ENCODE results near the gene KCTD11. TPM values are rescaled to one million over a fixed set of nuclear protein-coding genes. Genes with fewer than 3 reads are reported as not detected.

The KCTD11 gene
- total RNA-seq, 1 experiment from 2014 or later: 5.4 TPM

DNA sequence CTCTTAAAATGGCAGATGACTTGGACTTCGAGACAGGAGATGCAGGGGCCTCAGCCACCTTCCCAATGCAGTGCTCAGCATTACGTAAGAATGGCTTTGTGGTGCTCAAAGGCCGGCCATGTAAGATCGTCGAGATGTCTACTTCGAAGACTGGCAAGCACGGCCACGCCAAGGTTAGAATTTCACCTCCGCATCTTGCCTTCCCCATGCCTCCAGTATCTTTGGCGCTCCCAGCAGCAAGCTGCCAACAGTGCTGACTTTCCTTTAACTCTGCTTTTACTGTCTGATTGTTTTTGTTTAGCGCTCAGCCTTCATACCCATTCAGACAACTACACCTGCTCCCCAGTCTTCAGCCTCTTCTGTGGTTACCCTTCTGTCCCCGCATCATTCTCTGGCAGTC is 42.3 kb upstream of the KCTD11 start:
- H3K9ac ChIP-seq (ENCODE audit: low read length): peak overlapping the region; percentile 99; the same call in 1 of the 2 replicates
- no peaks in the 10 kb centered on the region for H3K9me3 ChIP-seq (ENCODE audit: control insufficient read depth in 1 of 2, insufficient read depth in 1 of 2, low read depth in 1 of 2, low read length in 2 of 2)
- no TSS peak for BruUV-seq (replicated peaks)
- POLR2A ChIA-PET: interaction anchor here (1.0 to 1.6 kb wide), 2 partner anchors 20 to 73 kb away, joined by 3 to 9 read pairs; partner anchors contain the start of gene NEURL4
- H3K4me1 ChIP-seq (ENCODE audit: control insufficient read depth in 1 of 2, insufficient read depth in 2 of 2, low read length in 2 of 2): peaks cover 32 to 64% of the 10 kb centered on the region in 2 experiments
- H3K9me2 ChIP-seq (ENCODE audit: insufficient read depth): no peaks in the 10 kb centered on the region
- peaks cover 71% of the 10 kb centered on the region for H3K79me2 ChIP-seq (ENCODE audit: insufficient read depth, low read length)
- CTCF ChIA-PET: interaction anchor here (0.6 kb wide), 1 partner anchor 58 kb away, joined by 3 read pairs; the partner anchor contains the start of gene CTDNEP1
- ATAC-seq (no peak), DNase-seq (ENCODE audit: low read depth, low spot score) (no peak)
- RAD21 ChIA-PET (ENCODE audit: low non-redundant PET in 1 of 2, low total read pairs in 2 of 2, uncharacterized antibody in 2 of 2, unreplicated experiment in 2 of 2): no interaction called here
- peaks cover 30 to 46% of the 10 kb centered on the region in 2 experiments for H3K36me3 ChIP-seq (ENCODE audit: control insufficient read depth in 1 of 2, insufficient read depth in 2 of 2, low read length in 2 of 2)
- no peak overlapping the region for H2AFZ ChIP-seq (ENCODE audit: low read depth, low read length, poor library complexity, severe bottlenecking)
- TF ChIP-seq CEBPB (IDR thresholded peaks at IDR 0.05; ENCODE audit: low read depth) (no peak), ELF1 (IDR thresholded peaks at IDR 0.05; ENCODE audit: borderline replicate concordance, low read depth) (no peak), CBX3 (IDR thresholded peaks at IDR 0.05; ENCODE audit: low read depth) (no peak), EZH2phosphoT487 (IDR thresholded peaks at IDR 0.05; ENCODE audit: borderline replicate concordance) (no peak)
- TF ChIP-seq, protein P1, sequence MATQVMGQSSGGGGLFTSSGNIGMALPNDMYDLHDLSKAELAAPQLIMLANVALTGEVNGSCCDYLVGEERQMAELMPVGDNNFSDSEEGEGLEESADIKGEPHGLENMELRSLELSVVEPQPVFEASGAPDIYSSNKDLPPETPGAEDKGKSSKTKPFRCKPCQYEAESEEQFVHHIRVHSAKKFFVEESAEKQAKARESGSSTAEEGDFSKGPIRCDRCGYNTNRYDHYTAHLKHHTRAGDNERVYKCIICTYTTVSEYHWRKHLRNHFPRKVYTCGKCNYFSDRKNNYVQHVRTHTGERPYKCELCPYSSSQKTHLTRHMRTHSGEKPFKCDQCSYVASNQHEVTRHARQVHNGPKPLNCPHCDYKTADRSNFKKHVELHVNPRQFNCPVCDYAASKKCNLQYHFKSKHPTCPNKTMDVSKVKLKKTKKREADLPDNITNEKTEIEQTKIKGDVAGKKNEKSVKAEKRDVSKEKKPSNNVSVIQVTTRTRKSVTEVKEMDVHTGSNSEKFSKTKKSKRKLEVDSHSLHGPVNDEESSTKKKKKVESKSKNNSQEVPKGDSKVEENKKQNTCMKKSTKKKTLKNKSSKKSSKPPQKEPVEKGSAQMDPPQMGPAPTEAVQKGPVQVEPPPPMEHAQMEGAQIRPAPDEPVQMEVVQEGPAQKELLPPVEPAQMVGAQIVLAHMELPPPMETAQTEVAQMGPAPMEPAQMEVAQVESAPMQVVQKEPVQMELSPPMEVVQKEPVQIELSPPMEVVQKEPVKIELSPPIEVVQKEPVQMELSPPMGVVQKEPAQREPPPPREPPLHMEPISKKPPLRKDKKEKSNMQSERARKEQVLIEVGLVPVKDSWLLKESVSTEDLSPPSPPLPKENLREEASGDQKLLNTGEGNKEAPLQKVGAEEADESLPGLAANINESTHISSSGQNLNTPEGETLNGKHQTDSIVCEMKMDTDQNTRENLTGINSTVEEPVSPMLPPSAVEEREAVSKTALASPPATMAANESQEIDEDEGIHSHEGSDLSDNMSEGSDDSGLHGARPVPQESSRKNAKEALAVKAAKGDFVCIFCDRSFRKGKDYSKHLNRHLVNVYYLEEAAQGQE (IDR thresholded peaks at IDR 0.05; ENCODE audit: low read depth): no peak
- peak overlapping the region; percentile 17 for H3K27ac ChIP-seq (ENCODE audit: low read depth, low read length)
- intact Hi-C loops (cut with micrococcal nuclease): loop anchor here (5.0 kb wide), 1 partner anchor 57 kb away; the partner anchor contains the start of genes CTDNEP1 and ELP5
- H3K27me3 ChIP-seq (ENCODE audit: insufficient read depth, low read length): no peaks in the 10 kb centered on the region
- peak overlapping the region; percentile 90 to 99; a peak in 3 of 4 replicates for H3K4me3 ChIP-seq (replicated peaks in 1 of 2; ENCODE audit: low read depth in 1 of 2, low read length in 2 of 2)
- peaks cover 36% of the 10 kb centered on the region for H4K20me1 ChIP-seq (ENCODE audit: insufficient read depth)
- peak overlapping the region; percentile 88 for H3K4me2 ChIP-seq (ENCODE audit: low read length)
